Measurements from ENCODE around the gene EIF6. TPM values are rescaled to one million over a fixed set of nuclear protein-coding genes. Genes with fewer than 3 reads are reported as not detected.

EIF6 gene
- total and polyA plus RNA-seq, 2 experiments from 2014 or later, result 149 to 215 TPM

DNA sequence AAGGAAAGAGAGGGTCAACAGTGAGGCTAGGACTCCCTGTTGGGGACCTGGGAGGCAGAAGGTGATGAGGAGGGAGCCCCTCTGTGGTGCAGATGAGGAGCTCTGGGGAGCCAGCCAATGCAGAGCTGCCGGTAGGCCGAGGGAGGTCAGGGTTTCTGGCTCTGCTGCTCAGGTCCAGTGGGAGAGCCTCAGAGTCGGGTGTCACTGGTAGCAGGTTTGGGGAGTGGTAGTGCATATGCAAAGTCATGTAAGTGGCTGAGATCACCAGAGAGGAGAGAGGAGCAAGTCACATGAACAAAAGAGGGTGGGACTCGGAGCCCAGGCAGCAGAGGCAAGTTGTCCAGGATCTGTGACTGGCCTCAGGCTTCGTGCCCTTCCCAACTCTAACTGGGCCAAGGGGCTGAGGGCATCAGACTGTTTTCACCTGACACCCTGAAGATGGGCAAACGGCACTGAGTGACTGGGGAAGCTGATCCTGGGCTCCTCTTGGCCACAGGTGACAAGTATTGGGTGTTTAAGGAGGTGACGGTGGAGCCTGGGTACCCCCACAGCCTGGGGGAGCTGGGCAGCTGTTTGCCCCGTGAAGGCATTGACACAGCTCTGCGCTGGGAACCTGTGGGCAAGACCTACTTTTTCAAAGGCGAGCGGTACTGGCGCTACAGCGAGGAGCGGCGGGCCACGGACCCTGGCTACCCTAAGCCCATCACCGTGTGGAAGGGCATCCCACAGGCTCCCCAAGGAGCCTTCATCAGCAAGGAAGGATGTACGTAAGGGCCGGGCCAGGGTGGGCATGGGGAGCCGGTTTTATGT, 13.3 kb downstream of the EIF6 start:
- TF ChIP-seq STAT1 (IDR thresholded peaks at IDR 0.05; ENCODE audit: unreplicated experiment) (no peak), CREB1 (CRISPR knock-in tag; IDR thresholded peaks at IDR 0.05; ENCODE audit: low read depth) (no peak)
- peak overlapping the region; percentile 51; the same call in 1 of the 2 replicates for H3K27ac Mint-ChIP-seq
- H3K27me3 Mint-ChIP-seq (ENCODE audit: insufficient read depth, low read depth, poor library complexity), result peaks cover 32% of the 10 kb centered on the region
- no peak overlapping the region; the same call in 2 of the 3 replicates for H3K4me3 Mint-ChIP-seq
- Histone ChIP-seq H3K79me2 (replicated peaks; ENCODE audit: insufficient read depth) (no peaks in the 10 kb centered on the region), H3K36me3 (ENCODE audit: insufficient read depth) (no peaks in the 10 kb centered on the region), H3K27me3 (ENCODE audit: insufficient read depth) (no peaks in the 10 kb centered on the region), H2AFZ (no peak overlapping the region), H3K4me3 (no peak overlapping the region), H4K20me1 (replicated peaks; ENCODE audit: insufficient read depth) (no peaks in the 10 kb centered on the region), H3K4me1 (ENCODE audit: insufficient read depth) (peaks cover 4% of the 10 kb centered on the region), H3K4me2 (no peak overlapping the region), H3F3A (replicated peaks; ENCODE audit: low read depth) (0 out of 2 replicates have a peak, but pooled peaks cover 8% of the 10 kb centered on the region), H3K27ac (ENCODE audit: low read depth) (no peak overlapping the region), H3K9me2 (ENCODE audit: insufficient read depth) (no peaks in the 10 kb centered on the region)
- H3K36me3 Mint-ChIP-seq (ENCODE audit: low read depth), result no peaks in the 10 kb centered on the region; the same call in 2 of the 3 replicates
- DNase-seq (ENCODE audit: low spot score) (no peak), ATAC-seq (no peak)
- H3K4me1 Mint-ChIP-seq, result peaks cover 18% of the 10 kb centered on the region
- no peaks in the 10 kb centered on the region for H3K9me3 Mint-ChIP-seq

DNA sequence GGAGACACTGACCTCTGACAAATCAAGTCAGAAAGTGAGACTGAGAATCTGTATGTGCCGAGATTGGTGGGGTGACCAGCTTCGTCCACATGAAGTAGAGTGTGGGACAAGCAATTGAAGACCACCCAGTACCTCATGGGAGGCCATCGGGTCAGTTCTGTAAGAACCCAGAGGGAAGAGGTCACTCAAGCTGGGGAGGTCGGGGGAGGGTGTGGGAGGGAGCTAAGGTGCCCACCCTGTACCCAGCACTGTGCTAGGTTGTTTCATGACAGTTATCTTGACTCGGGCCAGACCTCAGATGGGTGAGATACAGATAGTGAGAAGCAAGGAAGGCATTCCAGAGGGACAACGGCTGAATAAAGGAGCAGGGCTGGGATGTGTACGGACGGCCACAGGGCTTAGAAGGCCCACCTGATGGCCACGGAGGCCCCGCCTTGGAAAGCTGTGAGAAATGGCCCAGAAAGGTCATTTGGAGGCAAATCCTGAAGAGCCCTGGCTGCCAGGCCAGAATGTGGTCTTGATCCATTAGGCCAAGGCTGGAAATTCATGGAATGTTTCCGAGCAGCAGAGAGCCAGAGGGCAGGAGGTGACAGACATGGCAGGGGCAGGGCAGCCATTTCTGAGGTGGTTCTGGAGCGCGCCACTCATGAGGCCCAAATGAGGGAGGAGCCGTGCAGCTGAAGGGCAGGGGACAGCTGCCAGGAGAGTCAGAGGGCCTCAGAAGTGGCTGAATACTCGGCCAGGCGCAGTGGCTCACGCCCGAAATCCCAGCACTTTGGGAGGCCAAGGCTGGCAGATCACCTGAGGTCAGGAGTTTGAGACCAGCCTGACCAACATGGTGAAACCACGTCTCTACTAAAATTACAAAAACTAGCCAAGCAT, 14.3 kb downstream of the EIF6 start:
- H3K79me2 ChIP-seq (replicated peaks; ENCODE audit: insufficient read depth), result no peaks in the 10 kb centered on the region
- no peaks in the 10 kb centered on the region for H3K27me3 ChIP-seq (ENCODE audit: insufficient read depth)
- H3K27ac ChIP-seq (ENCODE audit: low read depth), result peak overlapping the region; percentile 69; the same call in 1 of the 2 replicates
- Mint-ChIP-seq H3K27ac (no peak overlapping the region; the same call in 1 of the 2 replicates), H3K4me3 (no peak overlapping the region), H3K9me3 (no peaks in the 10 kb centered on the region), H3K4me1 (peaks cover 19% of the 10 kb centered on the region), H3K27me3 (ENCODE audit: insufficient read depth, low read depth, poor library complexity) (peaks cover 23% of the 10 kb centered on the region), H3K36me3 (ENCODE audit: low read depth) (no peaks in the 10 kb centered on the region; the same call in 2 of the 3 replicates)
- H3F3A ChIP-seq (replicated peaks; ENCODE audit: low read depth), result 0 out of 2 replicates have a peak, but pooled peaks cover 8% of the 10 kb centered on the region
- H3K4me2 ChIP-seq, result no peak overlapping the region
- H4K20me1 ChIP-seq (replicated peaks; ENCODE audit: insufficient read depth), result no peaks in the 10 kb centered on the region
- H3K4me1 ChIP-seq (ENCODE audit: insufficient read depth), result peaks cover 3% of the 10 kb centered on the region; the same call in 1 of the 2 replicates
- TF ChIP-seq, protein P1, sequence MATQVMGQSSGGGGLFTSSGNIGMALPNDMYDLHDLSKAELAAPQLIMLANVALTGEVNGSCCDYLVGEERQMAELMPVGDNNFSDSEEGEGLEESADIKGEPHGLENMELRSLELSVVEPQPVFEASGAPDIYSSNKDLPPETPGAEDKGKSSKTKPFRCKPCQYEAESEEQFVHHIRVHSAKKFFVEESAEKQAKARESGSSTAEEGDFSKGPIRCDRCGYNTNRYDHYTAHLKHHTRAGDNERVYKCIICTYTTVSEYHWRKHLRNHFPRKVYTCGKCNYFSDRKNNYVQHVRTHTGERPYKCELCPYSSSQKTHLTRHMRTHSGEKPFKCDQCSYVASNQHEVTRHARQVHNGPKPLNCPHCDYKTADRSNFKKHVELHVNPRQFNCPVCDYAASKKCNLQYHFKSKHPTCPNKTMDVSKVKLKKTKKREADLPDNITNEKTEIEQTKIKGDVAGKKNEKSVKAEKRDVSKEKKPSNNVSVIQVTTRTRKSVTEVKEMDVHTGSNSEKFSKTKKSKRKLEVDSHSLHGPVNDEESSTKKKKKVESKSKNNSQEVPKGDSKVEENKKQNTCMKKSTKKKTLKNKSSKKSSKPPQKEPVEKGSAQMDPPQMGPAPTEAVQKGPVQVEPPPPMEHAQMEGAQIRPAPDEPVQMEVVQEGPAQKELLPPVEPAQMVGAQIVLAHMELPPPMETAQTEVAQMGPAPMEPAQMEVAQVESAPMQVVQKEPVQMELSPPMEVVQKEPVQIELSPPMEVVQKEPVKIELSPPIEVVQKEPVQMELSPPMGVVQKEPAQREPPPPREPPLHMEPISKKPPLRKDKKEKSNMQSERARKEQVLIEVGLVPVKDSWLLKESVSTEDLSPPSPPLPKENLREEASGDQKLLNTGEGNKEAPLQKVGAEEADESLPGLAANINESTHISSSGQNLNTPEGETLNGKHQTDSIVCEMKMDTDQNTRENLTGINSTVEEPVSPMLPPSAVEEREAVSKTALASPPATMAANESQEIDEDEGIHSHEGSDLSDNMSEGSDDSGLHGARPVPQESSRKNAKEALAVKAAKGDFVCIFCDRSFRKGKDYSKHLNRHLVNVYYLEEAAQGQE (IDR thresholded peaks at IDR 0.05; ENCODE audit: unreplicated experiment), result no peak
- TF ChIP-seq ZNF331 (CRISPR knock-in tag; IDR thresholded peaks at IDR 0.05; ENCODE audit: low read depth) (no peak), JUNB (IDR thresholded peaks at IDR 0.05; ENCODE audit: unreplicated experiment) (no peak)
- no peaks in the 10 kb centered on the region for H3K9me2 ChIP-seq (ENCODE audit: insufficient read depth)
- no peaks in the 10 kb centered on the region for H3K36me3 ChIP-seq (ENCODE audit: insufficient read depth)
- no peak overlapping the region for H3K4me3 ChIP-seq
- no peak for DNase-seq (ENCODE audit: low spot score)
- no peak overlapping the region for H2AFZ ChIP-seq
- ATAC-seq, result no peak
